Activated T-cell treated with anti-CD3 and anti-CD28 coated beads for 48 hours (primary cell): ENCODE data around the gene ZNF674.
"Not testable (repeated sequence)": the region's sequence is repeated elsewhere in the genome, so short reads cannot be mapped to it uniquely, and the experiment has no call there.

Experiments
- DNase-seq: peaks from one replicate; pipeline ENCODE4 v3.0.0-alpha.2; 2020; ENCODE audit warnings: low read depth

Gene ZNF674

DNA sequence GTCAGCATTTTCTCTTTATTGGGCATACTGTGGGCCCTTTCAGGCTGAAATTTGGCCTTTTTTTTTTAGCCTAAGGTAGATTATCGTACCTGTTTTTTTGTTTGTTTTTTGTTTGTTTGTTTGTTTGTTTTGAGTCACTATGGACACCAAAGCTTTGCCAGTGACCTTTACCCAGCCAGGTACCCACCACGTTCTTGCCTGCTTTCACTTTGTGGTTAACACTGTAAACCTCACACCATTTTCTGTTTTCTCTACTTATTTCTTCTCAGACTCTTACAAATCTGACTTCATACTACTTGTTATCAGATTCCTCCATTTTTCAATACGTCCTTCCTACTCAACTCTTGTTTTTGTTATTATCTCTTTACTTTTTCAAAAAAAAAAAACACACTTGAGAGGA is 81.5 kb downstream of the ZNF674 start:
- DNase-seq = no peak

DNA sequence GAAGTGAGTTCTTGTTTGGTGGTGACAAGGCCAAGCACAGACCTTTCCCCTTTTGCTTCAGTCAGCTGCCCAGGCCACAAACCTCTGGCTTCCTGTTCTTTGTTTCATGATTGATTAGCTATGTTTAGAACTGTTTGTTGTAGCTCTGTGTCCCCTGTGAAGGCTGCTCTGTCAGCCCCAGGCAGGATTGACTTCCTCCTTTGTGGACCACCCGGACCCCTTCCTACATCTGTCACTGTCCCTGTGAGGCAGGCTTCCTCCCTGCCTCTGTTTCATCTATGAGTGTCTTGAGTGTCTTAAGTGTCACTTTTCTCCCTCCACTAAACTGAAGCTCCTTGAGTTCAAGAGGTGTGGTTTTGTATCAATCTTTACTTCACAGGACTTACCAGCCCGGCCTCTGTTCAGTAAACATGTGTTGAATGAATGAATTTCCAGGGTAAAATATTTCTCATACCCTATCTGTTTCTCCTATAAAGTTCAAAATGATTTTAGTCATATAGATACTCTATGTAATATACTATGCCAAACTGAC is 83.5 kb downstream of the ZNF674 start:
- no peak for DNase-seq

DNA sequence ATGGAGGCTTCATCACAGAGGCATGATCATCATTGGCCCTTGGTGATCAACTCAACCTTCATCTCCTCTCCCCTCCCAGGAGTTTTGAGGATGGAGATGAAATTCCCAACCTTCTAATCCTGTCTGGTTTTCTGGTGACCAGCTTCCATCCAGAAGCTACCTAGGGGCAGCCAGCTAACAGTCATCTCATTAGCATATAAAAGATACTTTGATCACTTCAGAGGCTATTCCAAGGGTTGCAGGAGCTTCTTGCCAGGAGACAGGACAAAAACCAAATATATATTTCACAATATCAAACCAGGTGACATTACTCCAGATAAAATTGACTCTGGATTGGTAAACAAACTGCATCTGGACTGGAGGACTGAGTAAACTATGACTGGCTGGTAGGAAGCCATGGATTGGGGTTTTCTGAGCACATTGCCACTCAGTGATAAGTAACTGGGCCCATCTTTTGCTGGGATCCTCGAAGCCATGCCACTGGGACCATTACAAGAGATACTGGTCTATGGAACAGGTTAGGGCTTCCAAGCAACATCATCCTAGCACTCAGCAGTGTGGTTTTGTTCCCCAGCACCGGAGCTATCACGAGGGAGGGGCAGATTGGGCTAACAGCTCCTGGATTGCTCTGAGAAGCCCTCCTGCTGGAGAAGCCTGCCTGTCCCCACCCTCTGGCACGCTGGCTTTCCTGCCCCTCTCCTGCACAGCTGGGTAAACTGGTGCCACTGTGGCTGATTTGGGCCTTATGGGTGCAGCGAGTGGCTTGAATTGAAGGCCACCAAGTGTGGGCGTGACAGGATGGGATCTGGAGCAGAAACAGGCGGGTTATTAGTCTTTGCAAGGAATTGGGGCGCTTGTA is 84.2 kb downstream of the ZNF674 start:
- not testable (repeated sequence) for DNase-seq

DNA sequence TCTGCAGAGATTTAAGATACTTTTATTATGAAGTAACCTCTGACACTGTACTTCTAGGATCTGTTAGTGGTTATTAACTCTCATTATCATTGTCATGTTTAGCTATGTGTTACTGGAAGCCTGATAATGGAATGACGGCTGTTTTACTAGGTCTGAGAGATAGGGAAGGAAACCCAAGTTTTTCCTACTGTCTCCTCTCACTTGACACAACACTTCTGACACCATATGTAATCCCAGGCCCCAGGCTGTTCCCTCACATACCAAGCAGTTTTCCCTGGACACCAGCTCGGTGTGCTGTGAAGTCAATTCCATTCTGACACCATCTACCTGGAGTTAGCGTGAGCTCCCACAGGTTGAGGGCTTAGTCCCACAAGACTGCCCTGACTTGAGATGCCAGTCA is 85.6 kb downstream of the ZNF674 start:
- no peak for DNase-seq

DNA sequence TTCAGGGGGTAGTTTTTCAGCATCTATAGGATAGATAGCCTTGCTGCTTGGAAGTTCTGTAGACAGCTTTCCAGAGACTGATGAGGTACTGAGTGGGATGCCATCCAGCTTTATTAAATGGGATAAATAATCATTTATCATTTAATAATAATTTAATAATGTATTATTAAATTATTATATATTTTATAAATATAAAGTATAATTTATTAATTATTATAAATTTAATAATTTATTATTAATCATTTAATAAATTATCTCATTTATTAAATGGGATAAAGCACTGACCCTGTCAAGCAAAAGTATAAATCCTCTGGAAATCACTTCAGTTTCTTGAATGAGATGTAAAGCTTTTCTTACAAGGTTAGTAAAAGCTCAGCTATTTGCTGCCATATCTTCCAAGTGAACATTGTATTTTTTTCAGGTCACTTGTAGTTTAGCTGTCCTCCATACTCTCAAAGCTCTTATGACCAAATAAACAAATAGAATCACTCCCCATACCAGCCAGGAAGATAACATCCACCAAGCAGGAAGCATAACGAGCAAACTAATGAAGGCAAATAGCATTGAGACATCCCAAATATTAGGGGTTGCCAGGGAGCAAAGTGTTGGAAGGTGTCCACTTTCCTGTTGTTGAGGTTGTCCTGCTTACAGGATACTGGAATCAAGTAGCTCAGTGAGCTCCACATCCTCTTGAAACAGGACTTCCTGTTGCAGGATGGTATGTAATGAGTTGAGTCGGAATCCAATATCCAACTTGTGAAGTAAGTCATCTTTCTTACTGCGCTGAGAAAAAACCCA is 88.9 kb downstream of the ZNF674 start:
- DNase-seq = no peak
